GM21576 (cell line): ENCODE results near the gene RAPGEF6.
"Not testable (repeated sequence)": the region's sequence is repeated elsewhere in the genome, so short reads cannot be mapped to it uniquely, and the experiment has no call there.

Experiments
- ATAC-seq: cut with Tn5 transposase; IDR thresholded peaks from one replicate; pipeline ENCODE4 v1.9.1; 2021; ENCODE audit warnings: mild to moderate bottlenecking, moderate library complexity; ENCODE audit not compliant: unreplicated experiment

Gene RAPGEF6

DNA sequence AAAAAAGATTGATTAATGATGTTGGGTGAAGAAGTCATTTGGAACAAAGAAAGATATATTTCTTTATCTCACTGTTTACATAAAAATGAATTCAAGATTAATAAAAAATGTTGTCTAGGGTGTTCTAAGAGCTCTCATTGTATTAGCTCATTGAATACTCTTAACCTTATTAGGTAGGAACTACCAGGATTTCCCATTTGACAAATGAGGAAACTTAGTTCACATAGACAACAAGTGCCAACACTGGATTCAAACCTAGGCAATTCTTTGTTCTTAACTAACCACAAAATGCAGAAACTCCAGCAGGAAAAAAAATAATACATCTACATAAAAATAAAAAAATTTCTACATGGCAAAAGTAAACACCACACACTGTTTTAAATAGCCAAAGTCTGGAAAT, 175.8 kb downstream of the RAPGEF6 start:
- ATAC-seq, result no peak

GRCh38 chr5:131457193-131457592, 177.8 kb downstream of the RAPGEF6 start:
- ATAC-seq, result no peak

- ATAC-seq, result no peak
These were observed 184.1 kb downstream of the RAPGEF6 start for GRCh38 chr5:131450941-131451340.

- no peak for ATAC-seq
These were observed 193.8 kb downstream of the RAPGEF6 start for GRCh38 chr5:131441184-131441583.

GRCh38 chr5:131436081-131436480, 198.9 kb downstream of the RAPGEF6 start:
- no peak for ATAC-seq

DNA sequence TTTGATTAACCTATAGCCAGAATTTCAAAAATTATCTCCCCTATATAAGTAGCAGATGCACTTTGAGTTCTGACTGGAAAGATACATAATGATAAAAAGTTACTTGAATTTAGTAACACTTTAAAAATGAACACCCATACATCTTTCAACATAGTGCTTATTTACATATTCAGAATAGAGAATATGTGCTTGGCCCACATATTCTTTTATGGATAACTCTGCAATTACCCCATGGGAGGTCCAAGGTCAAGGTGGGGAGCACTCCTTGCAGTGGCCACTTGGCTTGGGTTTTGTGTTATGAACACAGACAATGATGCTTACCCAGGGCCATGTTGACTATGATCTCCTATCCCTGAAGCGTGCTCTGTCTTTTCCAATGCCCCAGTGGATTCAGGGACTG, 201.9 kb downstream of the RAPGEF6 start:
- no peak for ATAC-seq

DNA sequence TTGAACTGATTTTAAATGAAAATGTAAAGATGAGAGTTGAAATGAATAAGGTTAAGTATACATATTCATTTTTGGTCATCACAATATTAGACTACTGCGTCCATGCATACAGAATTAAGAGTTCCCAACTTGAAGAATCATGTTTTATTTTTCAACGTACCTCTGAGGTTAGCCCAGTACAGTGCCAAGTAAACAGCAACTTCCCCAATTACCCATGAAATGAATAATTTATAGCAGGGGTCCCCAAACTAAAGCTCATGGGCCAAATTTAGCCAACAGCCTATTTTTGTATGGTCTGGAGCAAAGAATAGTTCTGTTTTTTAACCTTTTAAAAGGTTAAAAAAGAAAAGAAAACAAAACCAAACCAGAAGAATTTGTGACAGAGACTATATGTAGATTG, 203.2 kb downstream of the RAPGEF6 start:
- ATAC-seq, result no peak

DNA sequence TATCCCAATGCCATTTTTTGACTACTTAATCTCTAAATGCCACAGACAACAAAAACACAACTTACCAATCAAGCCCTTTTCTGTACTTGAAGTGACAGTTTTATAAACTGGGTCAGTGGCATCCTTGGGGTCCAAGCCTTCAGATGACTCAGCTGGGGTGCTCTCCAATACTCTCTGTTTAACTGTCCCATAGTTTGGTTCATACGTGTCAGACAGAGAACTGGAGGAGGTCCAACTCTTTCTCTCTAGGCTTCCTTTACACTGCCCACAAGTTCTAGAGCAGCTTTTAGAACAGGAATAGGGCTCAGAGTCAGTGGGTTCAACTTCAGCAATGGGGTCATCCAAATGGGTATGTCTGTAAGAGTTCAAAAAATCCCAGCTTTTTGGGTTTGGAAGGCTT, 204.2 kb downstream of the RAPGEF6 start:
- no peak for ATAC-seq

- no peak for ATAC-seq
These were observed 209.0 kb downstream of the RAPGEF6 start for GRCh38 chr5:131426011-131426410.

GRCh38 chr5:131423056-131423455, 212.0 kb downstream of the RAPGEF6 start:
- ATAC-seq, result no peak

- ATAC-seq, result no peak
These were observed 215.2 kb downstream of the RAPGEF6 start for GRCh38 chr5:131419877-131420276.

DNA sequence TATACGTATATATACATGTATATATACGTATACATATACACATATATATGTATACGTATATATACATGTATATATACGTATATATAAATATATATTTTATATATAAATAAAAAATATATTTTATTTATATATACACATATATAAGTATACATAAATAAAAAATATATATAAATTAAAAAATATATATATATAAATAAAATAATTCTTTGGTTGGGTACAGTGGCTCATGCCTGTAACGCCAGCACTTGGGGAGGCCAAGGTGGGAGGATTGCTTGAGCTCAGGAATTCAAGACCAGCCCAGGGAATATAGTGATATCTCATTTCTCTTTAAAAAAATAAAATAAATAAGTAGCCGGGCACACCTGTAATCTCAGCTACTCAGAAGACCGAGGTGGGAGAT, 216.2 kb downstream of the RAPGEF6 start:
- ATAC-seq, result no peak

DNA sequence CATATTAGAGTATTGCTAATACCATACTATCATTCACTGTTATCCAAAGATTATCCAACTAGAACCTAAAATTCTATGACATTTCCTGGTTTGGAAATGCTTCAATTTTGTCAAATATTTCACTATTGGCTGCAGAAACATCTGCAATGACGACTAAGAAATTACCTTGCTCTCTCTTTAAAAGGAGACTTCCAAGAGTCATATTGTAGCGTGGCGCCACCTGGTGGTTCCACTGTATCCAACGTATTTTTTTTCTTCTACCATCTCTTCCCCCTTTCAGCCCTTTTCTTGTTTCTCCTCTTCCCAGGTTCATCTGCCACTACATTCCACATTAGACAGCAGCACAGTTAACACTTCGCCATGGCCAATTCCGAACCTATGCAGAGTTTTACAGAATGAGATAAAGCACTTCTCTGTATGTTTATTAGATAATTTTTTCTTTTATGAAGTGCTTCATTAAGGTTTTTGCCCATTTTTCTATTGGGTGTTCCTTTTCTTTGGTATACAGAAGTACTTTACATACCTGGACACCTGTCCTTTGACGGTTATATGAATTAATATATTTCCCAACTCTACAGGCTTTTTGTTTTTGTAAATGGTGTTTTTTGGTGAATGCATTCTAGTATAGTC, 217.7 kb downstream of the RAPGEF6 start:
- ATAC-seq, result peak; percentile 38

DNA sequence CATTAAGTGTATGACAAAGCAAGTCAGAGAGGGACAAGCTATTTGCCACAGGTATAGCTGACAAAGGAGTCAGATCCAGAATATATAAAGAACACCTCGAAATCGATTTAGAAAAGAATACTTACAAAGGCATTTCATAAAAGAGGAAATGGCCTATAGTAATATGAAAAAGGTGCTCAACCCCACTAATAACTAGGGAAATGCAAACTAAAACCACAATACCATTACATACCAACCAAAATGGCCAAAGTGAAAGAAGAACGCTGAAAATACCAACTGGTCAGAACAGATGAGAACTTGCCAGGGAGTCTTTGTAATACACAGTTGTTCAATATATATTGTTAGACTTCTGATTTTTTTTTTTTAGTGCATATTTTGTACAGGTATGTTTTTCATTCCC, 218.3 kb downstream of the RAPGEF6 start:
- peak; percentile 67 for ATAC-seq

DNA sequence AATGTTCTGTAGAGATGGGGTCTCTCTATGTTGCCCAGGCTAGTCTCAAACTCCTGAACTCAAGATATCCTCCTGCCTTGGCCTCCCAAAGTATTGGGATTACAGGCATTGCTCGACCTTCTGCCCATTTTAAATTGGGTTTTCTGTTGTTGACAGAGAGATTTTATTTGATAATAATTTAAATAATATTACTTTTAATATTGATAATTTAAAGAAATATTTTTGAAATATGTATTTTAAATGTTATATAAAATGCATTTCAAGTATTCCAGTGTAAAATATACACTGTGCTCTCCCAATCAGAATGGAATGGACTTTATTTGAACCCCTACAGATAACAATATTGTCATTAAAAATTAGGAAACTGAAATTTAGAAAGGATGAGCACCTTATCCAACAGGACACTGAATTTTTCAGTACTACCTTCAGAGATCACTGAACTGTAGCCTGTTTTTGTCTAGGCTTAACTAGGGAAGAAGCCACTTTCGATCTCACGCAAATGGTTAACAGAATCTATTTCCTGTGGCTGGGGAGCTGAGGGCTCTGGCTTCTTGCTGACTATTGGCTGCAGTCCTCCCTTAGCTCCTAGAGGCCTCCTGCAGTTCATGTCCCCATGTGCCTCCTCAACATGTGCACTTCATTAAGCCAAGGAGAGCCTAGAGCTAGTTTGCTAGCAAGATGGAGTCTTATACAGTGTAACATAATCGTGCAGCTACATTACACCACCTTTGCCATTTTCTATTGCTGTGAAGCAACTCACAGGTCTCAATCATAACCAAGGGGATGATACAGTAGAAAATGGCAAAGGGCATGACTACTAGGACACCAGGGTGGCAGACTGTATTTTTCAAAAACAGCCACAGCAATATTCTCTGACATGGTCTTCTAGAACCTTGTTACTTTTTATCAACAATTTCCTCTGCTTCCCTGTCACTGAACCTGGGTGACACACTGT, 221.1 kb downstream of the RAPGEF6 start:
- peak; percentile 68 for ATAC-seq

DNA sequence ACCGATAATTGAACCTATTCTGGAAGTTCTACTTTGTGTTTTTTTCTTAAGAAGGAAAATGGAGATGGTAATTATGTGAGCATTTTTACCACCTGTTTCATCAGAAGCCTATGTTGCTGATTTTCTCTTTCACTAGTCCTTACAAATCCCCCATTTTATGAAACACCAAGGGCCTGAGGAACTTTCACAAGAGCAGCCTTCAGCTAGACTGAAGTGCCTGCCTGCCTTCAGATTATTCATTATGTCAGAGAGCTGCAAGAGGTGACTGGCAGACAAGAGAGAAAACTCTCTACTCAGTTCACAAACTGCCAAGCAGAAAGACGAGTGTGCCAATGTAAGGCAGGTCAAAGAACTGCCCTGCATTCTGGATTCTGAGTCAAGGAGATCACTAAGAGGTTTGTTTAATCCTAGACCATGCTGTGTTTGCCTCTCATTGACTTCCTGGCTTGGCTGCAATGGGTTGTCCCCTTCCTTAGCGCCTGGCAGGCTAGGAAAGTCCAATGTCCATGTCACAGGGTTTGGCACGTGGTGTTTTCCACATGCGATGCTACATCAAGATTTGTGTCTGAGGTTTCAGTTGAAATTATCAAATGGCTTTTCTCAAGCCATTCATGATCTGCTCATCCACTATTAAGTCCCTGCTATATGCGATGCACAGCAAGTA, 227.9 kb downstream of the RAPGEF6 start:
- no peak for ATAC-seq

DNA sequence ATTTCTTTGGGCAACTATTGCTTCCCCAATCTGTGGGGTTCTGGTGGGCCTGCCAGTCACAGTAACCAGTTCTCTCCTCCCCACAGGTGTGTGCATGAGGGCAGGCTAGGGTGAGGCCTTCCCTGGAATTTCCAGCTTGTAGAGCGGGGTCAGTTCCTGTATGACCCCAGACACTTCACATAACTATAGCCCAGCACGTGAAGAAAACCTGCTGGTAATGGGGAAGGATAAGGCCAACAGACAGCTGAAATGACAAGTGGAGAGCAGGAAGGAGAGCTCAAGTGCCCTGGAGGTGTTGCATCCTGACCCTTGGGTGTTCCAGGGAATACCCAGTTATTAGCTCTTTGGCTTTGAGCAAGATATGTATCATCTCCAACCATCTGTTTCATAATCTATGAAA, 229.0 kb downstream of the RAPGEF6 start:
- ATAC-seq, result no peak

DNA sequence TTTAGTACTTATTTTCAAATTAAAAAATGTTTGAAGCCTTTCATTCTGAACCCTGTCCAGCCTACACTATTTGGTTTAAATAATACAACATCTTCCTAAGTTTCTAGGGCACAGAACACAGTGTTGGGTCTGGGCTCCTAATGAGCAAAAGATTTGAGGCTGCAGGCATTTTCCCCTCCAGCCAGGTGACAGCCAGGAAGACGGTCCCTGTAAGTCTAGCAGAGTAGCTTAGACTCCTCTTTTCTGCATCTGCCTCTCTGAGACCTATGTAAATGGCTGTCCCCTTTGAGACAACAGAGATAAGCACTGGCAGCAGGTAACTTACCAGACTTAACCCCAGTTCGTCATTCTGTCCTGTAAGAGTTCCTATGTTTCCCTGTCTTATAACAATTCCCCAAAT, 229.4 kb downstream of the RAPGEF6 start:
- no peak for ATAC-seq

DNA sequence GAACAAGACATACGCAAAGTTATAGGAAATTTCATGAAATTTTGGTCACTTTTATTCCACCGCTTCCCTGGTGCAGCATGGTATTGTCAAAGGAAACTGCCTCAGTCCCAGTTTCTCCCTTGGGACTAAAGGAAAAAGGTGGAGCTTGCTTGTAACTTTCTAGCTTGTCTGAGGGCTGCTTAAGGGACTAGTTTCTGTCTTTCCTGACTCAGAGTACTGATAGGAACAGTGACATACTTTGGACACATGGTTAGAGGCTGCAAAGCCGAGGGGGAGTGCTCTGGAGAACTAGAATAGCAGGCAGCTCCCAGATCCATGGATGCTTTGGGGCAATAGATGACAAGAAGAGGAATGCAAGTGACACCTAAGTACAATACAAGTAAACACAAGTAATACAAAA, 234.4 kb downstream of the RAPGEF6 start:
- no peak for ATAC-seq

GRCh38 chr5:131399007-131399406, 236.0 kb downstream of the RAPGEF6 start:
- ATAC-seq, result not testable (repeated sequence)

- no peak for ATAC-seq
These were observed 238.3 kb downstream of the RAPGEF6 start for GRCh38 chr5:131396630-131397273.
